ENCODE results near the gene CRYGN.

CRYGN gene

DNA sequence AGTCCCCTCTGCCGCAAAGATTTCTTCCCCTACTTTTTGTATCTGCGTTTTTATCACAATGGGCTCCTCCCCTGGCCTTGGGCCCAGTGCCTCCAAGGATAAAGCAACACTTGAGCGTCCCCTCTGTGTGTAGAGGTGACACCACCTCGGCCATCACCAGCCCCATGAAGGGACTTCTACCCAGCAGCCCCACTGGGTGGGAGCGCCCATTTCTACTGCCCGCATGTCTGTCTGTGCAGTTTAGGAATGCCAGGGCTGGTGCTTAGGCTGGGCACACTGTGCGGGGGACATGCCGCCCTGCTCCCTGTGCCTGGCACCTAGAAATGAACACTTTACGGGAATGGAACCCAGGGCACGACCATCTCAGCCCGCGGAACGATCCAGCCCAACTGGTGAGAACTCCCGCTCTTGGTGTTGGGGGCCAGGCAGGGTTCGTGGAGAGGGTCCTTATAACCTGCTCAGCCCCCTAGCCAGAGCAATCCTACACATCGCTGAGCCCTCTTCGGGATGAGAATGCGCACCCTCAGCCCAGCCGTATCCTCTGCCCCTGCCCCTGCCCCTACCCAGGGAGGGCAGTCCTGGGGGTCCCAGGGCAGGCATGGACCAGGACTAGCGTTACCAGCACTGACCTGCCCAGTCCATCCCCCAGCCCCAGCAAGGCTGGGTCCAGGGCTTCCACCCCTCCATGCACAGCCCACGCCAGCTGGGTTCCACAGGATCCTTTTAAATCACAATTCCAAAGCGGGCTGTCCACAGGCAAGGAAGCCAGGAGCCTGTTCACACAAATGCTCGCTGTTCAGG, 12.8 kb downstream of the CRYGN start:
- no peak for DNase-seq (ENCODE audit: low spot score)

DNA sequence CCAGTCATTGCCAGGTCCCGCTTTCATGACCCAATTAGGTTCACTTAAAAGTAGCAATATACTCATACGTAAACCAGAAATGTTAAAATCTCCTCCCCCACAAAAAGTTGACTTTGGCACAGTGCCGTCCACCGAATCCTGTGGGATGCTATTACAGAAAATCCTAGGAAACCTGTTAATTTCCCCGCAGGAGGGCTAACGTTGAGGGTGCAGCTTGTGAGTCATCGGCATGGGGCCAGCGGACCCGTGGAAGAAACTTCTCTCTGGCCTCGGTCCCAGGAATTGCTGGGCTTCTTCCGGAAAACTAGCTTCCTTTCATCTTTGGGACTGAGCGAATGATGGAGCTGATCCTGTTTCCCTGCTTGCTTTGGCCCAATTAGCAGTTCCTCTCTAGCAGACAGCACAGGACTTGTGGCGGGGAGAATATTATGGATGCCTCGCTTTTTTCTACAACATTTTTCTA, 13.5 kb downstream of the CRYGN start:
- no peak for DNase-seq (ENCODE audit: low spot score)

DNA sequence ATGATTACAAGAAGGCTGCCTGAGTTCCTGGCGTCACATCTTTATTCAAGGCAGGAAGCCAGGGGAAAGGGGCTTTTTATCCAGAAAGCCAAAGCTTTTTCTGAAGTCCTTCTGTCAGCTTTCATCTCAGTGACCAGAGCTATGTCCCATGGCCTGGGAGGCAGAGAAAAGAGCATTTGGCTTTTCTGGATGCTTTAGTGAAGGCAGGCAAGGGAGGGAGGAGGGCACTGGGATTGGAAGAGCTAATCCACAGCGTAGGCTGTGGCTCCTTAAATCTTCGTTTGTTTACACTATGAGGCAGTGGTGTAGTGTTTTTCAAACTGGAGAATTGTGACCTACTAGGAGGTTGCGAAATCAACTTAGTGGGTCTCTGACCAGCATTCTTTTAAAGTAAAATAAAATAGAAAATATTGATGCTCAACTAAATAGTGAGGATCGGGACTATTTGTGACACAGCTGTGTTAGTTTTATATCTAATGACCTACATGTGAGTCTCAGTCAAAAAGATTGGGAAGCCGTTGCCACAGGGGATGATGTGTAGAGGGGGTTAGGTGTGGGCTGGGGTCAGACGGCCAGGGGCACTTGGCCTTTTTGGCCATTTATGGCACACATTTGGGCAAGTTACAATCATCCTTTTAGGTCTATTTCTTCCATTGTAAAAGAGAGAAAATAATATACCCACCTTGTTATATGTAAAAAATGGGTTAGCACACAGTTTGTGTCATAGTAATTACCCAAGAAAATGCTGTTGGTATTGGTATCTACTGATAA, 14.1 kb downstream of the CRYGN start:
- no peak for DNase-seq (ENCODE audit: low spot score)

DNA sequence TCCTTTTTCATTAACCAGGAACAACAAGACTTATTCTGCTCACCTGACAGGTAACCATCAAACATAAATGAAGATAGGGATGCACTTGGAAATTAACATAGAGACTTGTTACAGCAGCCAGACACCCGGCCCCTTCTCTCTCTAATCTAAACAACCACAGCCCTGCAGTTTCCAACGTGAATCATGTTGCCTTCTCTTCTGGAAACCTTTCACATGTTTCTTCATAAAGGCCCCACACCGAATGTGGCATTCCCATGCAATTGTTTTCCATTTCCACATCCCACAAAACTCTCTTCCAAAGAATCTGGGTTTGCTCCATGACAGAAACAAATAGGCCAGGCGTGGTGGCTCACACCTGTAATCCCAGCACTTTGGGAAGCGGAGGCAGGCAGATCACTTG, 15.1 kb downstream of the CRYGN start:
- no peak for DNase-seq (ENCODE audit: low spot score)

DNA sequence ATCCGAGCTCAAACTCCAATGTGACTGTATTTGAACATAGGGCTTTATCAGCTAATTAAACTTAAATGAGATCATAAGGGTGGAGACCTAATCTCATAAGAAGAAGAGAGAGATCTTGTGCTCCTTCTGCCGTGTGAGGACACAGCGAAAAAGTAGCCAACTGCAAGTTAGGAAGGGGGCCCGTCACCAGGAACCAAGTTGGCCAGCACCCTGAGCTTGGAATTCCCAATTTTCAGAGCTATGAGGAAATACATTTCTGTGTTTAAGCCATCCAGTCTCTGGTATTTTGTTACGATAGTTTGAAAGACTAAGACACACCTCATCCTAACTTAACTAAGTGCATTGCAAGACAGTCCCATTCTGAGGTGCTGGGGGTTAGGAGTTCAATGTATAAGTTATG, 16.0 kb downstream of the CRYGN start:
- no peak for DNase-seq (ENCODE audit: low spot score)

DNA sequence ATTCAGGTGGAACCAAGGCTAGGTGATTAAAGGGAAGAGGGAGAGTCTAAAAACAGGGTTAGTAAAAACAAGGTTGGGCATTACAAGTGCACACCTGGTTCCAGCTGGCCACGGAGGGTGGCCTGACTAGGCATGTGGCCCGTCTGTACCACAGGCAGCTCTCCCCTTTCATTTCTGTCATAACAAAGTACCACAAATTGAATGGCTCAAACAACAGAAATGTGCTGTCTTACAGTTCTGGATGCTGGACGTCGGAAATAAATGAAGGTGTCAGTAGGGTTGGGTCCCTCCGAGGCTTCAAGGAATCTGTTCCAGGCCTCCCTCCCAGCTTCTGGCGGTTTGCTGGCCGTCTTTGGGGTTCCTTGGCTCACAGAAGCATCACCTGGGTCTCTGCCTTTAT, 16.7 kb downstream of the CRYGN start:
- DNase-seq (ENCODE audit: low spot score), result no peak

DNA sequence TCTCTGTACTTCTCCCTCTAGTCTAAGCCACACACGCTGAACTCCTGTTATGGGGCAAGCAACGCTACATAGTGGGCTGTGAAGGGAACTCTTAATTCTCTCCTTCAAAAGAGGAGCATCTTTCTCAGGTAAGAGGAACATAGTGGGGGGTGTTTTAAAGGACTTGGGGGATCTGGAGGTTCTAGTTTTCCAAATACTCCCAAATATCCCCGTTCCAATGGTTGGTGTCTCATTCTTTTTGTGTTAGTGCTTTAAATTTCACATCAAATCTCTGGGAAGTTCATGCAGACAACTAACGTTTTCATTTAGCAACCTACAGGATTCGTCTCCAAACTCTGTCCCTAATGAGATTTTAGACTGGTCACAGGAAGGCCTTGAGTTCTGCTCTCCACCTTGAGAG, 17.7 kb downstream of the CRYGN start:
- DNase-seq (ENCODE audit: low spot score), result no peak

DNA sequence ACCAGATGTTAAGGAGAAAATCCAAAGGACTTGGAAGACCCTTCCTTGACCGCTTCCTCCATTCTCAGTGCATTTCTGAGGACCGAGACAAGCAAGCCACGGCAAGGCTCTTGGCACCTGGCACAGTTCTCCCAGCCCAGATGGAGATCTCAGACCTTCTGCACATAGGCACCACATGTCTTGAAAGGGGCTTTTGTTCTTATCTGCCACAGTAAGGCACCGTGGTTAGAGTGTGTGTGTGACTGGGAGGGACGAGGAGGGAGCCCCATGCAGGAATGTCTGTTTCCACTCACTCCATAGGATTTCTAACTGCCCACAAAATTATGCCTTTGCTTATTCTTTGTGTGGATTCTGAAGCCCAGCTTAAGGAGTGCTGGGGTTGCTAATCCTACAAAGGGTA, 19.8 kb downstream of the CRYGN start:
- DNase-seq (ENCODE audit: low spot score), result no peak

DNA sequence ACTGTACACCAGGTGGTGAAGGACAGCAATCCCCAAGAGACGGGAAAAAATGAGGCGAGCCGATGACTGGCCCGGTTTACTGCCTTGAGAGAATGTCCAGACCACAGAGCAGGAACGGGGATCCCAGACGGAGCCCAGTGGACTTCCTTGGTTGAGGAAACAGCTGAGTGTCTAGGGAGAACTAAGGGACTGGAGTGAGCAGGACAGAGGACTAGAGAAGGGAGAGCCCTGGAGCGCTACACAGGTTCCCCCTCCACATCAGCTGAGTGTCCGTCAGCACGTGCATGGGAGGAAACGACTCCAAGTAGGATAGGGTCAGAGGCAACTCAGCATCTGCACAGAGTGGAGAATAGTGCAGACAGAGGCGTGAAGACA, 23.0 kb downstream of the CRYGN start:
- no peak for DNase-seq (ENCODE audit: low spot score)

DNA sequence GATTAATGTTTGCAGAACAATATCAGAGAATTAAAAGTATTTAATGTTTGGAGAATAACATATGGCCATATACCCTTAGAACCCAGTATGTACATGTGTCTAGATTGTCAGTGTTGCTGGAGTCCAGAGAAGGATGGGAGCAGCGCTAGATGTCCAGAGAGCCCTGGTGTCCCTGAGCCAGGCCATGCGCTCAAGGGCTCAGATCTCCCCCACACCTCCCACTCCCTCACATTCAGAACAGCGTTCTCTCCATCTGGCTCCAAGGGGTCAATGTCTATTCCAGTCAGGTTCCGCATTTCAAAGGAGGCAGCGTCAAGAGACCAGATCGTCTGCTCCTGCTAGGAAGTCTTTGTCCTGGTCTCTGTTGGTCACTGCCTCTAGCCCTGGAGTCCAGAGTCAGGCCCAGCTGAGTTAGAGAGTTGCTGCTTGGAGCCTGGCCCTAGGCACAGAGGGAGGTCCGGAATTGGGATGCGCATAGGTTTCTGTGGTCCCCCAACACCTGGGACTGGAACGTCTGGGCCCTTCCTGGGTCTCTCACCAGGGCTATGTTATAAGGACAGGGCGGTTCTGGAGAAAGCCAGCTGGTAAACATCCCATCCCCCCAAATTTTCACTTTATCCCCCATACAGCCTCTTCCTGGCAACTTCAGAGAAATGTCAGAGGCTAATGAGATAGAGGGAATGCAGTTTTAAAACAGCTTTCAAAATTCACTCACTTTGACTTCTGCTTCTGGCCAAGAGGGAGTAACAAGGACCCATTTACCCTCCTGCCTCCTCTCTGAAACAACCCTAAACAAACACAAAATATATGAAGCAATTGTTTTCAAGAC, 23.6 kb downstream of the CRYGN start:
- DNase-seq (ENCODE audit: low spot score), result no peak

DNA sequence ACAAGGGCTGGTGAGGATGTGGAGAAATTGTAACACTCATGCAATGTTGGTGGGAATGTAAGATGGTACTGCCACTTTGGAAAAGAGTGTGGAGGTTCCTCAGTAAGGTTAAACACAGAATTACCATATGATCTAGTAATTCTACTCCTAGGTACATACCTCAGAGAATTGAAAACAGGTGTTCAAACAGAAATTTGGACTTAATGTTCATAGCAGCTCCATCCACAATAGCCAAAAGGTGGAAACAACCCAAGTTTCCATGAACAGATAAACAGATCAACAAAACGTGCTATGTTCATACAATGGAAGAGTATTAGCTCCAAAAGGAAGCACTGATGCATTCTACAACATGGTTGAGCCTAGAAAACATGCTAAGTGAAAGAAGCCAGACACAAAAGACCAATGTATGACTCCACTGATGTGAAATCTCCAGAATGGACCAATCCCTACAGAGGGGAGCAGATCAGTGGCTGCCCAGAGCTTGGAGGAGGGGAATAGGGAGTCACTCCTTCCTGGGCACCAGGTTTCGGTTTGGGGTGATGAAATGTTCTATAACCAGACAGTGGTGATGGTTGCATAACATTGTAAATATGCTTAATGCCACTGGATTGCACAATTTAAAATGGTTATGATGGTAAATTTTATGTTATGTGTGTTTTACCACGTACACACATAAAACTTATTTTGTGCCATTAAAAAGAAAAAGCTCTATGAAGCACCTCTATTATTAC, 24.4 kb downstream of the CRYGN start:
- no peak for DNase-seq (ENCODE audit: low spot score)

DNA sequence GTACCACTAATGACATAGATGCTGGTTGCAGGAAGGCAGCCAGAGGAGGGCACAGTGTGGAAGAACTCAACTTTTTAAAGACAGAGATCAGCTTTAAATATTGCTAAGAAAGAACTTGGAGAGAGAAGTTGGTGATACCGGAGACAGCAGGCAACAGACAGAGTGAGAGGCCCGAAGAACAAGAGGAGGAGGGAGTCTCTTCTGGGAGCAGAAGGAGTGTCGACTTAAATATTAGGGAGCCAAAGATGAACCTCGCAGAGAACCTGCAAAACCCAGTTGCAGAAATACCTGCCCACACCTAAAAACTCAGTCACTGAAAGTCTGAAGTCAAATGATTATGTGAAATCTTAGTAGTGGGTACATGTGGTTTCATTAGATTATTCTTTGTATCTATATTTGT, 26.7 kb downstream of the CRYGN start:
- DNase-seq (ENCODE audit: low spot score), result no peak

DNA sequence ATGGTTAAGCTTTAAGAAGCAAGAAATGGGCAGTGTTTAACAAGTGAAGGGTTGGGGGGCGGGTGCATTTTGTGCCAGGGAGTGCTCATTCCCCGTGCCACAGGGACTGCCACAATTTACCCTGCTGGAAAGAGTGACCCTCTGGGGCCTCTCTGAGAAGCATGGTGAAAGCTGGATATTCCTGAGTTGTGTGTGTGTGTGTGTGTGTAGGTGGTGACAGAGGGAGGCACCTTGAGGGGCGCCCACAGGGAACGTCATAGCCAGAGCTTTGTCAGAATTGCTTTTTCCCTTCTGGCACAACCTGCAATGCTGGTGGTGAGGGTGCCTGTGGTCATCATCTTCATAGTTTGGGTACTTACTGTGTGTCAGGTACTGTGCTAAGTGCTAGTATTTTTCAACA, 27.6 kb downstream of the CRYGN start:
- no peak for DNase-seq (ENCODE audit: low spot score)

DNA sequence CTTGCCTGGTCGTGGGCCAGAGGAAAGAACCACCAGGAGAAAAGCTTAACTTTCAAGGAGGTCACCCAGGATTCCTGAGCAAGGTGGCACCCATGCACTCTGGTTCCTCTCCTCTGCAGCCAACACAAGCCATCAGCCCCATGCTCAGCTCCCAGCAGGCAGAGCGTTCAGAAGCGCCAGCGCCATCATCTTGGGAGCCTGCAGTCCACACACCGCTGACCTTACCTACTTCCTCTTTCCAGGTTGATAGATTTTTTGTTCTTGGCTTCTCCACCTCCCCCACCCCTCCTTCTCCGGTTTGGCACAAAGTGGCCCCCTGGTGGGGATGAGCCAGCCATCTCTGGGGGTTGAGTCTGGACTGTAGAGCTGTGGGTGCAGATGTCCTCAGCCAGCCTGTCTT, 28.4 kb downstream of the CRYGN start:
- DNase-seq (ENCODE audit: low spot score), result no peak

DNA sequence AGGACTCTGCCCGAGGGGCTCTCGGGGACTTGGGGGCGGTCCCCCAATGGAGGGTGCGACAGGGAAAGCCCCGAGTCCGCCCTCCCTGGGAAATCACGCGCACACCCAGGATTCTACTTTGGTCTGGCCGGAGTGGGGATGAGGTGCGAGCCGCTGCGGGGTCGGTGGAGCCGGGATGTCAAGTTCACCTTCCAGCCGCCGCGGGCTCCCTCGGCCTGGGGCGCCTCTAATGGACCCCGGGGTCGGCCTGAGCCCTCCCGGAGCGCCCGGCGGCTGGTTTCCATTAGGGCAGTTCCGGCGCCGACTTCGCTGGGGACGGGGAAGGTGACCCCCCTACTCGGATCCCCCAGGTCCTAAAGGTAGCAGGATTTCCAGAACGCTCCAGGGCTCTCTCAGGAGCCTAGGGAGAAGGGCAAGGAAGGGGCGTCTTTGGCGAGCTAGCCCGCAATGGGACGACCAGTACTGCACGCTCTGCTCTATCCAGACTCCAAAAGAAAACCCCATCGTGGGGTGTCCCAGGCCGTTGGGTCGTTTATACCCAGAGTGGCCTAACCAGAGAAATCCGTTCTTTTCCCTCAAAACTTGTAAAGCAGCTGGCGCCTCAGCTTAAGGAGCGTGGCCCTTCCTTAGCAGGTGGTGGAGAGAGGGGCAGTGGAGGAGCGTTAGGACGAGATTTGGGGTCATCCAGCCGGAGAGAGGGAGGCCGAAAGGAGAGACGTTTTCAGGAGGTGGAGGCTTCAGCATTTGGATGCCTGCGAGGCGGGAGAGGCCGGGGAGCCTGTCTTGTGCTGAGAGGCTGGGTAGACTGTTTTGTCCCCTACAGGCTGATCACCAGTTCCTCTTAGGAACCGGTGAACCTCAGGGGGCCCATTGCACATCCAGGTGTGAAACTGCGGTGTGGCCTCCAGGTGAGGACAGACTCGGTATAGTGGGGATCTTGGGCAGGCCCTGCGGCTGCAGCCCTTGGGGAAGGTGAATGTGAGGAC, 29.2 kb downstream of the CRYGN start:
- DNase-seq (ENCODE audit: low spot score), result peak; percentile 26

DNA sequence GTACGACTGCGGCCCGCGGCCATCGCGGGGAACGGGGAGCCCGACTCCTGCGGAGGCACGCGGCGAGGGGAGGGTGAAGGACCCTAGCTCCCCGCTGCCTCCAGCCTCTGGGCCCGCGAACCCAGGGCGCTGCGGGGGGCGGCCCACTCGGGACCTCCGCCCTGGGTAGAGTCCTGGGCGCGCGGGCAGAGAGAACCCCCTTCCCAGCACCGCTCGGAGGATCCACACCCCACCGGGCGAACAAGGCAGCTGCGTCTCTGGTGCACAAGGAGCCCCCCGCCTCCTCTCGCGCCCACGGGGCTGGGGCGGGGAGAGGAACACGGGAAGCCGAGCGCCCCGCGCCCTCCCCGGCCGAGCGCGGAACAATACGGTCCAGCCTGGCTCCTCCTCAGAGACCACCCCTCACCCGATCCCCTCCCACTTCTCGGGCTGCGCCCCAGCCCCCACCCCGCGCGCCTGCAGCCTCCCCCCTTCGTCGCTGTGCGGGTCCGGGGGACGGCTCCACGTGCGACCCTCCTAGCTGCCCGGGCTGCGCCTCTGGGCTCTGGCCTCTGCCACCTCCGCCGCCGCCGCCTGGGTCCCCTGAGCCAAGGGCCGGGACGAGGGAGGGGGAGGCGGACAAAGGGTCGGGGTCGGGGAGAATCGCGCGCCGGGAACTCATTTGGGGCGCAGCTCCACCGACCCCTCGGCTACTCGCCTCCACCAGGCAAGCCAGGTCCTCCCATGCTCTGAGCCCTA, 30.1 kb downstream of the CRYGN start, which contains the start of gene WDR86:
Gene WDR86, minus strand, starts transcription at position 372 of the 738 bp plus-strand sequence. CDS start 449 bp downstream, outside the sequence.
- DNase-seq (ENCODE audit: low spot score), result peak; percentile 32

DNA sequence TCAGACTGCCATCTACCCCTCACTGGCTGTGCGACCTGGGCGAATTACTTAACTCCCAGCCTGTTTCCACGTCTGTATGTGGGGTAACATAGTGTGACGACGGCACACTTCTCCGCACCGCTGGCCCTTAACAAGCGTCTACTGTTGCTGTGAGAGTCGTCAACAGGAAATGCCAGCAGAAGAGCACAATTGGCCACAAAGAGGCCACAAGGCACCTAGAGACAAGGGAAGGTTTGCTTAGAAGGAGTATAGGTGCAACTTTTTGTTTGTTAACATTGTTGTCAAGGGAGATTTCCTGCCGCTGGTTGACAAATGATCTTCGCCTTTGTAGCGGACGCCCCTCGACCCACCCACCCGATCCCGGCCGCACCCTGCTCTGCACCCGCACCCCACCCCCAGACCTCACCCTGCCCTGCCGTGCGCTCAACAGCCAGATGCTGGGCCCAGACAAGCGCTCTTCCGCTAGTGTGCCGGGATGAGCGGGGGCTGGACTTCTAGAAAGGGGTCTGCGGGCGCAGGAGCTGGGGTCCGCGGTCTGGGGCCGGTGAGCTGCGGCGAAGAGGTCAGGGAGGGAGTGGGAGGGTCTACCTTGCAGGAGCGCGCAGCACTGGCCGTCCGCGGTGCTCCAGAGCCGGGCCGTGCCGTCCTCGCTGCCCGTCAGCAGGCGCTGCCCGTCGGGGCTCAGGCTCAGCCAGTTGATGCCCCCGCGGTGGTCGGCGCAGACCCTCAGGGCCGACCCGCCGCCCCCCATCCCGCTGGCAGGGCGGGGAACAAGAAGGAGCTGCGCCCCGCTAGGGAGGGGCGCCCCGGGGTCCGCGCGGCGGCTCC, 30.9 kb downstream of the CRYGN start:
- peak; percentile 89 for DNase-seq (ENCODE audit: low spot score)

DNA sequence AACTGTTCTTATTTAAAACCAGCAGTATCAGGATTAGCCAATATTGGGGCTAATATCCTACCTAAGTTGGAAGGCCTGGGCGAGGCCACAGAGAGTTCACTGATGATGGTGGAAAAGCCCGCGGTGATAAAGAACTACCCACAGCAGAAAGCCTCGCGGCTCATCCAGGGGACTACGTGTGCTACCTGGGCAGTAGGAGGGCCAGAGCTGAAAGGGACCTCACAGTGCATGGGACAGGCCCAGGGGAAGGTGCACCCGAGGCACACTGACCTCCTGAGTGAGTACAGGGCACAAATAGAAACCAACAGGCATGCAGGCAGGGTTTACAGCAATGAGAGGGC, 31.5 kb downstream of the CRYGN start:
- DNase-seq (ENCODE audit: low spot score), result no peak
